Measurements from ENCODE around the gene GUCY1B1. TPM values are rescaled to one million over a fixed set of nuclear protein-coding genes. Genes with fewer than 3 reads are reported as not detected.

GUCY1B1 gene
- total and polyA plus RNA-seq, 2 donors (not counting 1 experiment from before 2014, with no cell fraction given) = 37.8 to 38.1 TPM

DNA sequence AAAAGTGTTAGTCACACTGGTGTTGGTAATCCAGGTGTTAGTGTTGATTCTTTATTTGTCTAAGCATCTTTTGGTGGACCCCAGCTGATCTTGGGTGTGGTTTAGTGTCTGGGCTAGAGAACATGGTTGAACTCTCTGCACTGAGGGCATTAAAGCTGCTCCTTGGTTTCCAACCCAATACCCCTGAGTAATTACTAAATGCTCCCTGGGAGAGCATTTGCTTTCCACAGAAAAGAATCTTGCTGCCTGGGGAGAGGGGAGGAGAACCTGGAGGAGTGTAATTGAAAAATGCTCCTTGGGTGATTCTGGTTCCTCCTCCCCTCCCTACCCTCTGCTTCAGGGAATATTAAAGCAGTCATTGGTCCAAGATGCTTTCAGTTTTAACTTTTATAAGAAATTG, 3.1 kb downstream of the GUCY1B1 start:
- no peak overlapping the region for H2AFZ ChIP-seq (ENCODE audit: low read length)
- H3K36me3 ChIP-seq (ENCODE audit: control insufficient read depth, insufficient read depth, low read length) = no peaks in the 10 kb centered on the region
- H3K27ac ChIP-seq (ENCODE audit: insufficient read depth, low read length) = no peak overlapping the region
- H3K27me3 ChIP-seq (ENCODE audit: control insufficient read depth, insufficient read depth, low read length) = no peaks in the 10 kb centered on the region
- no peaks in the 10 kb centered on the region for H3K9me3 ChIP-seq (ENCODE audit: control insufficient read depth, insufficient read depth, low read depth, low read length)
- H4K20me1 ChIP-seq (ENCODE audit: control insufficient read depth, extremely low read depth, insufficient read depth, low read length) = no peaks in the 10 kb centered on the region
- H3K4me2 ChIP-seq (ENCODE audit: extremely low read depth, insufficient read depth, low read length) = no peak overlapping the region
- no peak overlapping the region for H3K9ac ChIP-seq (ENCODE audit: insufficient read depth, low read length)
- H3K4me3 ChIP-seq (replicated peaks in 1 of 4; ENCODE audit: control extremely low read depth in 1 of 4, insufficient read depth in 1 of 4, low read depth in 3 of 4, low read length in 4 of 4) = no peak overlapping the region
- no peaks in the 10 kb centered on the region for H3K79me2 ChIP-seq (ENCODE audit: control insufficient read depth, insufficient read depth, low read length)
- no peak for DNase-seq (ENCODE audit: low read depth in 2 of 2)
- no peak for TF ChIP-seq EZH2 (IDR thresholded peaks at IDR 0.05; ENCODE audit: low read length, missing control alignments)
- TF ChIP-seq, protein P1, sequence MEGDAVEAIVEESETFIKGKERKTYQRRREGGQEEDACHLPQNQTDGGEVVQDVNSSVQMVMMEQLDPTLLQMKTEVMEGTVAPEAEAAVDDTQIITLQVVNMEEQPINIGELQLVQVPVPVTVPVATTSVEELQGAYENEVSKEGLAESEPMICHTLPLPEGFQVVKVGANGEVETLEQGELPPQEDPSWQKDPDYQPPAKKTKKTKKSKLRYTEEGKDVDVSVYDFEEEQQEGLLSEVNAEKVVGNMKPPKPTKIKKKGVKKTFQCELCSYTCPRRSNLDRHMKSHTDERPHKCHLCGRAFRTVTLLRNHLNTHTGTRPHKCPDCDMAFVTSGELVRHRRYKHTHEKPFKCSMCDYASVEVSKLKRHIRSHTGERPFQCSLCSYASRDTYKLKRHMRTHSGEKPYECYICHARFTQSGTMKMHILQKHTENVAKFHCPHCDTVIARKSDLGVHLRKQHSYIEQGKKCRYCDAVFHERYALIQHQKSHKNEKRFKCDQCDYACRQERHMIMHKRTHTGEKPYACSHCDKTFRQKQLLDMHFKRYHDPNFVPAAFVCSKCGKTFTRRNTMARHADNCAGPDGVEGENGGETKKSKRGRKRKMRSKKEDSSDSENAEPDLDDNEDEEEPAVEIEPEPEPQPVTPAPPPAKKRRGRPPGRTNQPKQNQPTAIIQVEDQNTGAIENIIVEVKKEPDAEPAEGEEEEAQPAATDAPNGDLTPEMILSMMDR (conservative IDR thresholded peaks at IDR 0.05 in 1 of 2, IDR thresholded peaks at IDR 0.05 in 1 of 2; ENCODE audit: low read depth in 1 of 2, low read length in 2 of 2) = no peak
- no peaks in the 10 kb centered on the region for H3K4me1 ChIP-seq (ENCODE audit: control insufficient read depth, extremely low read depth, insufficient read depth, low read length)

DNA sequence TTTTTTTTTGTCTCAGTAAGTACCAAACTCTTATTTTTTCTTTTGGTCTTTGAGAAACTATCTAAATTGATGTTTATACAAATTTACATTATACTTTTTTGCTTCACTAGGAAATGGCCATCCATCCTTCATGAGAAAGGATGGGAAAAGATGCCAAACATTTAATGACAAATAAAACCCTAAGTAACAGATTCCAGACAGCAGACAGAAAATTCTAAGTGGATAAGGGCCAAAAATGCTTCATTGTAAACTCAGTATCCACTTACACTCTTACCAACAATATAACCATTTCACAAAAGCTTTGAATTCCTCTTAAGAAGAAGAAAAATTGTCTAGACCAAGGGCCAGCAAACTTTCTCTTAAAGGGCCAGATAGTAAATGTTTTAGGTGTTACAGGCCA, 3.5 kb downstream of the GUCY1B1 start:
- Histone ChIP-seq H3K9me3 (ENCODE audit: control insufficient read depth, insufficient read depth, low read depth, low read length) (no peaks in the 10 kb centered on the region), H3K36me3 (ENCODE audit: control insufficient read depth, insufficient read depth, low read length) (no peaks in the 10 kb centered on the region), H3K79me2 (ENCODE audit: control insufficient read depth, insufficient read depth, low read length) (no peaks in the 10 kb centered on the region), H2AFZ (ENCODE audit: low read length) (no peak overlapping the region), H3K4me2 (ENCODE audit: extremely low read depth, insufficient read depth, low read length) (no peak overlapping the region), H3K27ac (ENCODE audit: insufficient read depth, low read length) (no peak overlapping the region), H3K4me1 (ENCODE audit: control insufficient read depth, extremely low read depth, insufficient read depth, low read length) (no peaks in the 10 kb centered on the region), H3K27me3 (ENCODE audit: control insufficient read depth, insufficient read depth, low read length) (no peaks in the 10 kb centered on the region), H3K4me3 (replicated peaks in 1 of 4; ENCODE audit: control extremely low read depth in 1 of 4, insufficient read depth in 1 of 4, low read depth in 3 of 4, low read length in 4 of 4) (no peak overlapping the region), H4K20me1 (ENCODE audit: control insufficient read depth, extremely low read depth, insufficient read depth, low read length) (no peaks in the 10 kb centered on the region), H3K9ac (ENCODE audit: insufficient read depth, low read length) (no peak overlapping the region)
- DNase-seq (ENCODE audit: low read depth in 2 of 2) = peak; percentile 28 to 47
- TF ChIP-seq EZH2 (IDR thresholded peaks at IDR 0.05; ENCODE audit: low read length, missing control alignments) = no peak
- TF ChIP-seq, protein P1 (conservative IDR thresholded peaks at IDR 0.05 in 1 of 2, IDR thresholded peaks at IDR 0.05 in 1 of 2; ENCODE audit: low read depth in 1 of 2, low read length in 2 of 2) = no peak

DNA sequence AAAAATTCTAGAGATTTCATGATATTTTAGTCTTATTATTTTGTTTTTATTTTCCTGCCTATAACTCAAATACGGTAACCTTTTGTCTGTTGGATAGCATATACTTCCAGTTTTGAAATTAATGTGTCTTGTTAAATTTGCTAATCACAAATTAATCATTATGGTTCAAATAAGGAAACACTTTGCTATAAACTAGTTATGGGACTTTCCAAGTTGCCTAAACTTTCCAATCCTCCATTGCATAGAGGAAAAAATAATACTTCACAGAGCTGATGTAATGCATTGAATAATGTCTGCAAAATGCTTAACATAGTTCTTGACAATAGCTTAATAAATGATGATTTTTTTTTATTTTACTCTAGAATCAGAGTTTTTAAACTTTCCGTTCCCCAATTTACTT, 4.7 kb downstream of the GUCY1B1 start:
- no peaks in the 10 kb centered on the region for H3K9me3 ChIP-seq (ENCODE audit: control insufficient read depth, insufficient read depth, low read depth, low read length)
- no peak overlapping the region for H3K4me3 ChIP-seq (replicated peaks in 1 of 4; ENCODE audit: control extremely low read depth in 1 of 4, insufficient read depth in 1 of 4, low read depth in 3 of 4, low read length in 4 of 4)
- no peaks in the 10 kb centered on the region for H3K27me3 ChIP-seq (ENCODE audit: control insufficient read depth, insufficient read depth, low read length)

More for the DNA sequence above, 4.7 kb downstream of the GUCY1B1 start:
- Histone ChIP-seq H4K20me1 (ENCODE audit: control insufficient read depth, extremely low read depth, insufficient read depth, low read length) (no peaks in the 10 kb centered on the region), H3K9ac (ENCODE audit: insufficient read depth, low read length) (no peak overlapping the region), H3K27ac (ENCODE audit: insufficient read depth, low read length) (no peak overlapping the region), H3K4me1 (ENCODE audit: control insufficient read depth, extremely low read depth, insufficient read depth, low read length) (no peaks in the 10 kb centered on the region), H3K36me3 (ENCODE audit: control insufficient read depth, insufficient read depth, low read length) (no peaks in the 10 kb centered on the region), H2AFZ (ENCODE audit: low read length) (no peak overlapping the region), H3K4me2 (ENCODE audit: extremely low read depth, insufficient read depth, low read length) (no peak overlapping the region), H3K79me2 (ENCODE audit: control insufficient read depth, insufficient read depth, low read length) (no peaks in the 10 kb centered on the region)
- DNase-seq (ENCODE audit: low read depth in 2 of 2) = no peak
- TF ChIP-seq, protein P1 (conservative IDR thresholded peaks at IDR 0.05 in 1 of 2, IDR thresholded peaks at IDR 0.05 in 1 of 2; ENCODE audit: low read depth in 1 of 2, low read length in 2 of 2) = no peak
- TF ChIP-seq EZH2 (IDR thresholded peaks at IDR 0.05; ENCODE audit: low read length, missing control alignments) = no peak

Data from fibroblast of lung (primary cell).